HCT116 (cell line): Measurements from ENCODE around the gene IPP. TPM values are rescaled to one million over a fixed set of nuclear protein-coding genes. Genes with fewer than 3 reads are reported as not detected.

Source experiments
- ATAC-seq: fragments of 200-7000 bp; cut with Tn5 transposase; 2 replicates; pipeline ENCODE4 v1.9.1; 2020; ENCODE audit warnings: mild to moderate bottlenecking, moderate library complexity
- BruUV-seq: library from RNA; stranded (reverse); fragments of 400-500 nt; replicated peaks from 2 replicates; lab custom pipeline; 2021; lab: Mats Ljungman, UMichigan
- CTCF ChIA-PET: fragments of 300-600 bp; sonication (Branson Sonifier 250); formaldehyde crosslinking; loops from one replicate; lab custom pipeline; 2021; ENCODE audit warnings: antibody characterized with exemption; lab: Charles Lee
- POLR2A ChIA-PET: fragments of 300-600, 350-600 bp; sonication (Branson Sonifier 250); formaldehyde crosslinking; loops from one replicate; lab custom pipeline; 2021; ENCODE audit warnings: antibody characterized with exemption; lab: Charles Lee
- RAD21 ChIA-PET, 2 experiments: fragments of 300-600 bp; sonication (Branson Sonifier 250); formaldehyde crosslinking; loops; one replicate each; lab custom pipeline; 2023; ENCODE audit warnings: low total read pairs in 2 of 2; ENCODE audit not compliant: uncharacterized antibody in 2 of 2, unreplicated experiment in 2 of 2, low non-redundant PET in 1 of 2; lab: Charles Lee
- DNase-seq: peaks from one replicate; pipeline ENCODE4 v3.0.0-alpha.2; 2010; ENCODE audit warnings: low read depth, low spot score
- H2AFZ ChIP-seq: fragments of 200-600 bp; shearing (Covaris generic), sonication (generic); 2 replicates; pipeline ENCODE4 v1.6.1; 2017; ENCODE audit warnings: low read depth, mixed run types, mixed read lengths, antibody characterized with exemption, low read length; ENCODE audit not compliant: poor library complexity, severe bottlenecking
- H3K27ac ChIP-seq: 2 replicates; pipeline ENCODE4 v1.5.1; 2012; ENCODE audit warnings: low read depth, low read length
- H3K27me3 ChIP-seq: fragments of 200-600 bp; sonication (generic); 2 replicates; pipeline ENCODE4 v1.6.1; 2016; ENCODE audit warnings: mixed run types, low read length, mixed read lengths; ENCODE audit not compliant: insufficient read depth
- H3K36me3 ChIP-seq, 2 experiments: fragments of 200-500 bp in 1 of 2; fragments of 200-600 bp in 1 of 2; sonication (Bioruptor generic) in 1 of 2; sonication (generic) in 1 of 2; 2 replicates each; pipeline versions ENCODE4 v1.5.1 to v1.6.1; 2014 to 2016; ENCODE audit warnings: low read length in 2 of 2, inconsistent platforms in 1 of 2, mixed read lengths in 1 of 2, mixed run types in 1 of 2; ENCODE audit not compliant: insufficient read depth in 2 of 2, control insufficient read depth in 1 of 2
- H3K4me1 ChIP-seq, 2 experiments: fragments of 200-600 bp in 1 of 2; sonication (generic) in 1 of 2; 2 replicates each; pipeline versions ENCODE4 v1.5.1 to v1.6.1; 2012 to 2017; ENCODE audit warnings: low read length in 2 of 2, inconsistent platforms in 1 of 2, mild to moderate bottlenecking in 1 of 2, mixed read lengths in 1 of 2, mixed run types in 1 of 2, moderate library complexity in 1 of 2; ENCODE audit not compliant: insufficient read depth in 2 of 2, control insufficient read depth in 1 of 2
- H3K4me2 ChIP-seq: fragments of 200-600 bp; sonication (generic); 2 replicates; pipeline ENCODE4 v1.6.1; 2017; ENCODE audit warnings: mixed run types, low read length, mixed read lengths
- H3K4me3 ChIP-seq, 2 experiments: fragments of 200-600 bp in 1 of 2; sonication (generic) in 1 of 2; replicated peaks in 1 of 2; 2 replicates each; pipeline ENCODE4 v1.5.1; 2011 to 2016; ENCODE audit warnings: low read length in 2 of 2, control low read depth in 1 of 2, low read depth in 1 of 2, mild to moderate bottlenecking in 1 of 2, mixed read lengths in 1 of 2, mixed run types in 1 of 2
- H3K79me2 ChIP-seq: fragments of 200-600 bp; sonication (generic); 2 replicates; pipeline ENCODE4 v1.6.1; 2017; ENCODE audit warnings: mild to moderate bottlenecking, mixed run types, low read length, moderate library complexity, mixed read lengths; ENCODE audit not compliant: insufficient read depth
- H3K9ac ChIP-seq: fragments of 200-600 bp; sonication (generic); 2 replicates; pipeline ENCODE4 v1.6.1; 2016; ENCODE audit warnings: low read length, mixed read lengths
- H3K9me2 ChIP-seq: fragments of 200-600 bp; sonication (generic), shearing (Covaris generic); 2 replicates; pipeline ENCODE4 v1.6.1; 2017; ENCODE audit warnings: mixed run types, mild to moderate bottlenecking, moderate library complexity; ENCODE audit not compliant: insufficient read depth
- H3K9me3 ChIP-seq, 2 experiments: fragments of 200-500 bp in 1 of 2; fragments of 200-600 bp in 1 of 2; sonication (Bioruptor generic) in 1 of 2; sonication (generic) in 1 of 2; 2 replicates each; pipeline ENCODE4 v1.6.1; 2014 to 2017; ENCODE audit warnings: low read length in 2 of 2, mixed read lengths in 2 of 2, inconsistent platforms in 1 of 2, low read depth in 1 of 2, mild to moderate bottlenecking in 1 of 2, mixed run types in 1 of 2, moderate library complexity in 1 of 2; ENCODE audit not compliant: control insufficient read depth in 1 of 2, insufficient read depth in 1 of 2
- H4K20me1 ChIP-seq: fragments of 200-600 bp; sonication (generic), shearing (Covaris generic); 2 replicates; pipeline ENCODE4 v1.6.1; 2017; ENCODE audit warnings: mixed run types, mild to moderate bottlenecking, moderate library complexity; ENCODE audit not compliant: insufficient read depth
- CEBPB ChIP-seq: IDR thresholded peaks from 2 replicates; pipeline ENCODE4 v1.6.1; 2012; ENCODE audit warnings: low read depth
- ELF1 ChIP-seq: IDR thresholded peaks from 2 replicates; pipeline ENCODE4 v1.6.1; 2012; ENCODE audit warnings: low read depth, borderline replicate concordance
- MAX ChIP-seq: IDR thresholded peaks from 2 replicates; pipeline ENCODE4 v1.6.1; 2012
- REST ChIP-seq: IDR thresholded peaks from 2 replicates; pipeline ENCODE4 v1.6.1; 2012; ENCODE audit warnings: low read depth
- SIN3A ChIP-seq: IDR thresholded peaks from 2 replicates; pipeline ENCODE4 v1.6.1; 2012; ENCODE audit warnings: low read depth
- SP1 ChIP-seq: IDR thresholded peaks from 2 replicates; pipeline ENCODE4 v1.6.1; 2012; ENCODE audit warnings: low read depth
- TCF7L2 ChIP-seq: IDR thresholded peaks from 2 replicates; pipeline ENCODE4 v1.7.0; 2011; ENCODE audit warnings: borderline replicate concordance, inconsistent platforms; ENCODE audit not compliant: insufficient read depth, insufficient read length; ENCODE audit errors: extremely low read depth
- YY1 ChIP-seq: IDR thresholded peaks from 2 replicates; pipeline ENCODE4 v1.6.1; 2011; ENCODE audit warnings: low read length, low read depth, moderate library complexity, mild to moderate bottlenecking; ENCODE audit not compliant: insufficient replicate concordance; ENCODE audit errors: extremely low read depth
- ZBTB33 ChIP-seq: IDR thresholded peaks from 2 replicates; pipeline ENCODE4 v1.6.1; 2011; ENCODE audit warnings: mild to moderate bottlenecking, low read length, moderate library complexity; ENCODE audit not compliant: insufficient replicate concordance; ENCODE audit errors: extremely low read depth
- ZFX ChIP-seq: fragments of 450-650 bp; IDR thresholded peaks from 2 replicates; pipeline ENCODE4 v1.6.1; 2017
- ZNF274 ChIP-seq: fragments of 200-500 bp; sonication (Bioruptor generic); IDR thresholded peaks from 2 replicates; pipeline ENCODE4 v1.6.1; 2014; ENCODE audit warnings: mild to moderate bottlenecking, low read depth, low read length, inconsistent platforms
- intact Hi-C: fragments of 100-400 bp; cut with micrococcal nuclease; formaldehyde crosslinking; loops from 2 replicates; pipeline ENCODE4 v1.10.0; 2022
- total RNA-seq: library from RNA; stranded (reverse); gene quantifications from one replicate; pipeline ENCODE4 v1.2.1, GENCODE V29; 2021; ENCODE audit not compliant: unreplicated experiment

Gene IPP
- total RNA-seq, 1 experiment from 2014 or later = 13.8 TPM

GRCh38 chr1:45682942-45683341 is 67.5 kb downstream of the IPP start:
- no peak overlapping the region for H3K9ac ChIP-seq
- H3K27me3 ChIP-seq = no peaks in the 10 kb centered on the region
- ChIA-PET CTCF (no interaction called here), RAD21 (no interaction called here), POLR2A (no interaction called here)
- peaks cover 84% of the 10 kb centered on the region for H3K79me2 ChIP-seq
- no peaks in the 10 kb centered on the region; a peak in 1 of 4 replicates for H3K36me3 ChIP-seq
- no peak overlapping the region for H3K4me3 ChIP-seq
- H2AFZ ChIP-seq = no peak overlapping the region
- BruUV-seq = no TSS peak
- intact Hi-C loops = loop anchor here (10.0 kb wide), 1 partner anchor 158 kb away; the partner anchor contains the start of gene PRDX1
- DNase-seq (no peak), ATAC-seq (no peak)
- no peak for TF ChIP-seq ZBTB33
- TF ChIP-seq REST = no peak
- TF ChIP-seq MAX = no peak
- TF ChIP-seq TCF7L2 = no peak
- TF ChIP-seq YY1 = no peak
- TF ChIP-seq ZNF274 = no peak
- TF ChIP-seq ELF1 = no peak
- TF ChIP-seq SIN3A = no peak
- no peak for TF ChIP-seq CEBPB
- TF ChIP-seq ZFX = no peak
- no peak for TF ChIP-seq SP1
- no peaks in the 10 kb centered on the region for H3K9me3 ChIP-seq
- H3K9me2 ChIP-seq = no peaks in the 10 kb centered on the region
- H3K27ac ChIP-seq = no peak overlapping the region
- H4K20me1 ChIP-seq = peaks cover 10% of the 10 kb centered on the region; the same call in 1 of the 2 replicates
- peaks cover 3 to 11% of the 10 kb centered on the region in 2 experiments; a peak in 3 of 4 replicates for H3K4me1 ChIP-seq
- H3K4me2 ChIP-seq = no peak overlapping the region
